ENCODE data around the gene ST6GAL2.

The ST6GAL2 gene

GRCh38 chr2:106863387-106863786, 22.6 kb downstream of the ST6GAL2 start:
- no peak for DNase-seq (ENCODE audit: low read depth in 2 of 2)

GRCh38 chr2:106859498-106859897, 26.5 kb downstream of the ST6GAL2 start:
- DNase-seq (ENCODE audit: low read depth in 2 of 2), result no peak

DNA sequence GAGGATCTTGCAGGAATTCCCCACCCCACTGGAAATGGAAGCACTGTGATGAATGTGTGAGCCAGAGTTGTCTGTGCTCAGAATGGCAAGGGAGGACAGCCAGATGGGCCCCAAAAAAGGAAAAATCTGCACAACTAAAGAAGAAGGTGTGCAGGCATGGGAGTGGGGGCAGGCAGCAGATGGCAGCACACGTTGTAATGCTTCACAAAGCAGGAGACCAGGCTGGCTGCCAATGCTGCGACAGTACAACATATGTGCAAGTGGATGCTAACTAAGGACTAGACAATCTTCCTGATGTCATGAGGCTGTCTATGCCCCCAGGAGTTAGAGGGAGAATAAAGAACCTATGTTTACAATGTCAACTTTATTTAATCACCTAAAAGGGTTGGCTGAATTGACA, 27.2 kb downstream of the ST6GAL2 start:
- no peak for DNase-seq (ENCODE audit: low read depth in 2 of 2)

DNA sequence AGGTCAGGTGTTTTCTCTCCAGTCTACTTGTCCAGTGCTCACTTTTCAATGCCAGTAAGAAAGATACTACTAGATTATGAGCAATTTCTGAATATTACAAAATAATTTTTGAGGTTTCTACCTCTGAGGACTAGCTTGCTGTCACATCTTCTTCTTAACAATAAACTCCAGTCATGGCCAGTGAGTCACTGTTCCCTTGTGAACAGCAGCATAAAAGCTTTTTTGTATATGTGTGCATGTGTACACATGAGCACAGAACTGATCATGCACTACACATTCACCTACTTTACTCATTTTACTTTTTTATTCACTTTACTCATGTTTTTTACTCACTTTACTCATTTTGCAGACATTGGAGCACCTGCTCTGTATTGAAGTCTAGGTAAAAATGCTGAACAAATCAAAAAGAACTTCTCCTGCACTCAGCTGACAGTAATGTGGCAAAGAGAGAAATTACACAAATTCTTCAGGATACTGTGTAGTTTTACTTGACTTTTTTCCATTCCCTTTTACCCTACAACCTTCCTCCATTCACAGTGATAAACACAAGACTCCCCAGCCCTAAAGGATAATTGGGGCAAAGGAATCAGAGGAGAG, 28.0 kb downstream of the ST6GAL2 start:
- DNase-seq (ENCODE audit: low read depth in 2 of 2), result no peak

DNA sequence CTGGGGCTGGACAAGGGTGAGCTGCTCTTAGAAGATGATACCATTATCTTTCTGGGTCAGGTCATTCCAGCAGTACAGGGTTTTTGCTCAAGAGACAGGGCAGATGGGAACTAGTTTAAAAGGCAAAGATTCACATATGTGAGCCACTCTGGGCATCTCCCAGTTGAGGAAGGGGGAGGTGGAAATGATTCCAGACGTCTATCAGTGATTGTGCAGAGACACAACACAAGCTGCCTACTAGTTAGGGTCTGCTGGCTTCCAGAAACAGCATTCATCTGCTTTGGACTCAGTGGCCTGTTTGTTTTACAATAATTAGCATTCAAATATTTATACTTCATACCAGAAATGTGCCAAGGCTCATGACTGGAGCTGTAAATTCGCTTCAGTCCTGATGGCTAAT, 32.3 kb downstream of the ST6GAL2 start:
- DNase-seq (ENCODE audit: low read depth in 2 of 2), result no peak

- DNase-seq (ENCODE audit: low read depth in 2 of 2), result no peak
Observed at GRCh38 chr2:106851881-106852501, 34.0 kb downstream of the ST6GAL2 start.

DNA sequence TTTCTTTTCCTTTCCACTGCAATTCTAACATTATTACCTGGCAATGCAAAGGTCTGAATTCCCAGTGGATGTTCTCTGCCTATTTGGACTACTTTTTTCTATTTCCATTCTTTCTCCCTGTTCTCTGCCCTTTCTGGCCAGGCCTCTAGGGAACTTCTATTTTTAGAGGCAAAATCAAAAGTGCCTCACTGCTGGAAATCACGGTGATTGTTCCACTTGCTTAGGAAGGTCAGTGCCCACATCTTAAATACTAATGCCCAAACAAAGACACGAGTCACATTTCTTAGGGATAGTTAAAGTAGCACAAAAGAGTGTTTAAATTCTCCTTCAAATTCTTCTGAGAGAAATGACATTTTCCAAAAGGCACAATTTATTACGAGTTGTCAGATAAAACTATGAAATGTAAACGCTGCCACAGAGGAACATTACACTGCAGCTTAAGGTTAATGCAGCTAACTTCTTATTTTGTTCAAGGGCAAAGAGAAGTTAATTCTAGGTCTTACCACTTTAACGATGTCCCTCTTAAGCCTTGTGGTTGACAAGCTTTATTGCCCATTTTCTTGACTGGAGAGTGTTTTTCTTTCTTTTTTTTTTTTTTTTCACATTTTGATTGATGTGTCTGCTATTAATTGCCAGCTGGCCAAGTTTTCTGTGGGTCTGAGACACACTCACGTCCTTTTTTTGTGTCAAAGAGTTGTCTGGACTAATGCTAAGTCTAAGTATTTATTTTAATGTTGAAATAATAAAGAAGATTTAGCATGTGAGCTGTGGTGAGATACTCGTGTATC, 34.7 kb downstream of the ST6GAL2 start:
- DNase-seq (ENCODE audit: low read depth in 2 of 2), result no peak

- DNase-seq (ENCODE audit: low read depth in 2 of 2), result no peak
Observed at GRCh38 chr2:106849253-106849652, 36.7 kb downstream of the ST6GAL2 start.

- no peak for DNase-seq (ENCODE audit: low read depth in 2 of 2)
Observed at GRCh38 chr2:106847366-106847765, 38.6 kb downstream of the ST6GAL2 start.

GRCh38 chr2:106845716-106846115, 40.3 kb downstream of the ST6GAL2 start:
- DNase-seq (ENCODE audit: low read depth in 2 of 2), result no peak

GRCh38 chr2:106843910-106844250, 42.1 kb downstream of the ST6GAL2 start:
- DNase-seq (ENCODE audit: low read depth in 2 of 2), result no peak

- no peak for DNase-seq (ENCODE audit: low read depth in 2 of 2)
Observed at GRCh38 chr2:106843001-106843909, 42.7 kb downstream of the ST6GAL2 start.

DNA sequence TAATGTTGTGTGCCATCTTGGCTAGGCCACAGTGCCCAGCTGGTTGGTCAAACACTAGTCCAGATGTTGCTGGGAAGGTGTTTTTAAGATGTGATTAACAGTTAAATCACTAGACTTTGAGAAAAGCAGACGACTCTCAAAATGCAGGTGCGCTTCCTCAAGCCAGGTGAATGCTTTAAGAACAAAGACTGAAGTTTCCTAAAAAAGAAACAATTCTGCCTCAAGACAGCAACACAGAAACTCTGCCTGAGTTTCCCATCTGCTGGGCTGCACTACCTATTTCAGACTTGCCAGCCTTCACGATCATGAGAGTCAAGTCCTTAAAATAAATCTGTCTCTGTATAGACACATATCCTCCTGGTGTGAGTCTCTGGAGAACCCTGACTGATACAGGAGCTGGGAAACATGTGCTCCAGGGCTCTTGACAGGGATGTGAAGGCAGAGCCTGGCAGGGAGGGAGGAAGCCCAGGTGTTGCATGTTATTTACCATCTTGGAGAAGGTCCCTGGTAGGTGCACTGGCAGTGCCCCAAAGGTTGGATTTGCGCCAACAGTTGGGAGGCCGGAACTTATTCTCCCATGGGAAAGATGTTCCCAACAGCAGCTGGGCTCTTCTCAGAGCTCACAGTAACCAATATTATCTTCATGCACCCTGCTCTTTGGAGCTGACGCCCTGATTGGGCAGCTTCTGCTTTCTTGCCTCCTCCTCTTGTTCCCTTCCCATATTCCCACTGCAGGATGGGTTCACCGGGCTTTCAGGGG, 43.9 kb downstream of the ST6GAL2 start:
- DNase-seq (ENCODE audit: low read depth in 2 of 2), result no peak

DNA sequence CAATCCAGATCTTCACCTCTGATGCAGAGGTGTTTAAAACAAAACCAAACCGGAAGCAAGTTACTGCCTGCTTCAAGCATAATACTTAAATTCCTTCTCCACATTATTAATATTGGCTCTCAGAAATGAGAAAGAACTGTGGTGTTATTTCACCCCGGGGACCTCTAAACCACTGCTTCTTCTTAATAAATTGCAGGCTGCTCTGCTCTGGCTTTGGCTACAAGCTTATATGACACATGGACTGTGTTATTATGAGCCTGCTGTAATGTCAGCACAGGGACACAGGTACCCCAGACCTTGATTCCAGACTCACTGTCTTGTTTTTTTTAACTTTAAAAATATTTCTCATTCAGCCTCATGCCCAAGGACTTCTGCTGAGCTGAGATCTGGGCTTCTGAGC, 45.1 kb downstream of the ST6GAL2 start:
- no peak for DNase-seq (ENCODE audit: low read depth in 2 of 2)

GRCh38 chr2:106839849-106840595, 45.9 kb downstream of the ST6GAL2 start:
- no peak for DNase-seq (ENCODE audit: low read depth in 2 of 2)

DNA sequence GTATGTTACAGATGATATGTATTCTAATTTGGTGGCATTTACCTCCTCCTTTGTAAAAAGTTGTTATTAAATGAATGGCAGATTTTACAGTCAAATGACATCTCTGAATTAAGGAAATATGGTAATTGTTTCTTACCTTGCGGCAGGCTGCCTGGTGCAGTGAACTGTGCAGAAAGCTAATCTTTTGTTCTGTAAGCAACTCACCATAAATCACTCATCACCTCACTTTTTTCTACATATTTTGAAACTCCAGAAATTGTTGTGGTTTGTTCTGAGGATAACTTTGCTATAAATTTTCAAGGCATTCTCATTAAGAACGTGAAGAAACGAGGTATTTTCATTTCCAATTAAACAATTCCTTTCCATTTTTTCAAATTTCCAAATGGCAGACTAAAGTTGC, 52.7 kb downstream of the ST6GAL2 start:
- peak; percentile 42 to 49 for DNase-seq (ENCODE audit: low read depth in 2 of 2)

GRCh38 chr2:106831816-106832569, 54.0 kb downstream of the ST6GAL2 start:
- DNase-seq (ENCODE audit: low read depth in 2 of 2), result no peak

DNA sequence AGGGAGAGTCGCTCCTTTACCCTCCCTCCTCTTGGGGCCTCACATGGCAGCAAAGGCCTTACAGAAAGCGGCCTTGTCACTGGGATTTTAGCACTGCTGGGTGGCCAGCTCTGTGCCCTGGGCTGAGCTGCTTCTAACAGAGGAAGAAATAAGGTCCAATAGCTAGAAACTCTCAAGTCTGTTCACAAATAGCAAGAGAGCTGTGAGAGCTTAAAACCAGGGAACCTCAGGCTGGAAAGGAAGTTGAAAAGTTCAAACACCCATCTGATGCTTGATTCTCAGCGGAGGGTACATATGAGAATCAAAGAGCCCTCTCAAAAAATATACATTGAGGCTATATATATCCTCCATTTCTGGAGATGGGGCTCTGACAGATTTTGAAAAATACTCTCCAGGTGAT, 54.7 kb downstream of the ST6GAL2 start:
- no peak for DNase-seq (ENCODE audit: low read depth in 2 of 2)

- DNase-seq (ENCODE audit: low read depth in 2 of 2), result no peak
Observed at GRCh38 chr2:106830191-106830590, 55.8 kb downstream of the ST6GAL2 start.

GRCh38 chr2:106828119-106828518, 57.8 kb downstream of the ST6GAL2 start:
- DNase-seq (ENCODE audit: low read depth in 2 of 2), result no peak

All from fibroblast of skin of left quadriceps (primary cell).